KMS-11 (cell line): ENCODE results near the gene STAC.

Experiments
- H2AFZ ChIP-seq: fragments of 200-600 bp; sonication (generic); 2 replicates; pipeline ENCODE4 v1.6.1; 2016; ENCODE audit warnings: antibody characterized with exemption, mixed run types, low read depth
- H3K27ac ChIP-seq: fragments of 200-600 bp; sonication (generic); 2 replicates; pipeline ENCODE4 v1.6.1; 2016; ENCODE audit warnings: mild to moderate bottlenecking, mixed run types
- H3K27me3 ChIP-seq: fragments of 200-600 bp; sonication (generic); 2 replicates; pipeline ENCODE4 v1.6.1; 2017; ENCODE audit warnings: mild to moderate bottlenecking, low read depth, mixed run types, moderate library complexity; ENCODE audit not compliant: insufficient read depth
- H3K36me3 ChIP-seq: fragments of 200-600 bp; sonication (generic); 2 replicates; pipeline ENCODE4 v1.6.1; 2017; ENCODE audit warnings: mild to moderate bottlenecking, mixed run types; ENCODE audit not compliant: insufficient read depth
- H3K4me1 ChIP-seq: fragments of 200-600 bp; sonication (generic); 2 replicates; pipeline ENCODE4 v1.6.1; 2016; ENCODE audit warnings: mild to moderate bottlenecking, low read depth, mixed run types; ENCODE audit not compliant: poor library complexity, severe bottlenecking
- H3K4me2 ChIP-seq: fragments of 200-600 bp; sonication (generic); 2 replicates; pipeline ENCODE4 v1.7.0; 2016; ENCODE audit warnings: mild to moderate bottlenecking, mixed run types
- H3K4me3 ChIP-seq: fragments of 200-600 bp; sonication (generic); IDR thresholded peaks from 2 replicates; pipeline ENCODE4 v1.6.1; 2017; ENCODE audit warnings: low read depth, low read length, mixed read lengths; ENCODE audit not compliant: insufficient read depth
- H3K79me2 ChIP-seq: fragments of 200-600 bp; sonication (generic); 2 replicates; pipeline ENCODE4 v1.6.1; 2016; ENCODE audit warnings: low read depth, mixed run types; ENCODE audit not compliant: insufficient read depth
- H3K9ac ChIP-seq: fragments of 200-600 bp; sonication (generic); 2 replicates; pipeline ENCODE4 v1.6.1; 2016; ENCODE audit warnings: mild to moderate bottlenecking, mixed run types
- H4K20me1 ChIP-seq: fragments of 200-600 bp; sonication (generic); 2 replicates; pipeline ENCODE4 v1.6.1; 2016; ENCODE audit warnings: mild to moderate bottlenecking, mixed run types; ENCODE audit not compliant: insufficient read depth
- TF ChIP-seq, protein P1 (sequence below): fragments of 200-600 bp; sonication (generic); conservative IDR thresholded peaks from 2 replicates; pipeline ENCODE4 v1.6.1; 2017; ENCODE audit warnings: low read depth, mild to moderate bottlenecking, antibody characterized with exemption, low read length, moderate library complexity, mixed read lengths

Gene STAC

DNA sequence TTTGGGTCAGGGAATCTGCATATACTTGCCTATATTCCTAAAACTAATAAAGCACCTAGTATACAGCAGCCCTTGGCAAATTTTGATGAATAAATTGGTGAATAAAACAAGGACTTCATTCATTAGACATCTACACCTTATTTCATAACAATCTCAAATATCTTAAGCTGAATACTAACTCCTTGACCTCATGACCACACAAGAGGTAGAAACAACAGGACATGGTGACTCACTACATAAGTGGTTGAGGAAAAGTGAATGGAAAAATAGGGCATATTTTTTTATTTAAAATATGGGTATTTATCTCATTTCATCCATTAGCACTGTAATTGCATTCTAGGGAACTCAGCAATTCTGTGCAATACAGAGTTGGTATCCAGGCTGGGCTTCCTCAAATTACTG is 7.8 kb upstream of the STAC start:
- no peaks in the 10 kb centered on the region for H3K4me1 ChIP-seq

DNA sequence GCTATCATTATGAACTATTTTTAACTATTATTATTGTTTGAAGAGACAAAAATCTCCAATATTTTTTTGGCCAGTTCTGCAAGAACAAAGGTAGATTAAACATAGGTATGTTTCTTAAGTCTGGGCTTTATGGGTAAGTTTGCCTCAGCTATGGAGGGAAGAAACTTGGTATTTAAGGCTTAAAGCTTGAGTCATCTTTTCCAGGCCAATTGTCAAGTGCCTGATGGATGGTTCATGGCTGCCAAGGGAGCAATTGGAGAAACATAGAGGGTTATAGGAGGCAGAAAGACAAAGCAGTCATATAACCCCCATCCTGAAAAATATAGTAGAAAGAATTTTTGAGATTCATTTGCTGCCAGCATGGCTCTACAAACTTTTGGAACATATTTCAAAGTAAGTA is 7.2 kb upstream of the STAC start:
- Histone ChIP-seq H3K79me2 (no peaks in the 10 kb centered on the region), H3K27me3 (no peaks in the 10 kb centered on the region), H3K4me3 (no peak overlapping the region), H3K9ac (no peak overlapping the region), H3K4me1 (no peaks in the 10 kb centered on the region), H4K20me1 (no peaks in the 10 kb centered on the region), H2AFZ (no peak overlapping the region), H3K4me2 (no peak overlapping the region), H3K27ac (no peak overlapping the region), H3K36me3 (no peaks in the 10 kb centered on the region)
- TF ChIP-seq, protein P1, sequence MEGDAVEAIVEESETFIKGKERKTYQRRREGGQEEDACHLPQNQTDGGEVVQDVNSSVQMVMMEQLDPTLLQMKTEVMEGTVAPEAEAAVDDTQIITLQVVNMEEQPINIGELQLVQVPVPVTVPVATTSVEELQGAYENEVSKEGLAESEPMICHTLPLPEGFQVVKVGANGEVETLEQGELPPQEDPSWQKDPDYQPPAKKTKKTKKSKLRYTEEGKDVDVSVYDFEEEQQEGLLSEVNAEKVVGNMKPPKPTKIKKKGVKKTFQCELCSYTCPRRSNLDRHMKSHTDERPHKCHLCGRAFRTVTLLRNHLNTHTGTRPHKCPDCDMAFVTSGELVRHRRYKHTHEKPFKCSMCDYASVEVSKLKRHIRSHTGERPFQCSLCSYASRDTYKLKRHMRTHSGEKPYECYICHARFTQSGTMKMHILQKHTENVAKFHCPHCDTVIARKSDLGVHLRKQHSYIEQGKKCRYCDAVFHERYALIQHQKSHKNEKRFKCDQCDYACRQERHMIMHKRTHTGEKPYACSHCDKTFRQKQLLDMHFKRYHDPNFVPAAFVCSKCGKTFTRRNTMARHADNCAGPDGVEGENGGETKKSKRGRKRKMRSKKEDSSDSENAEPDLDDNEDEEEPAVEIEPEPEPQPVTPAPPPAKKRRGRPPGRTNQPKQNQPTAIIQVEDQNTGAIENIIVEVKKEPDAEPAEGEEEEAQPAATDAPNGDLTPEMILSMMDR, result no peak

More for the DNA sequence above, 7.8 kb upstream of the STAC start:
- Histone ChIP-seq H3K27ac (no peak overlapping the region), H3K27me3 (no peaks in the 10 kb centered on the region), H4K20me1 (no peaks in the 10 kb centered on the region), H3K4me3 (no peak overlapping the region), H3K36me3 (no peaks in the 10 kb centered on the region), H2AFZ (no peak overlapping the region), H3K79me2 (no peaks in the 10 kb centered on the region), H3K4me2 (no peak overlapping the region), H3K9ac (no peak overlapping the region)
- TF ChIP-seq, protein P1, result no peak

DNA sequence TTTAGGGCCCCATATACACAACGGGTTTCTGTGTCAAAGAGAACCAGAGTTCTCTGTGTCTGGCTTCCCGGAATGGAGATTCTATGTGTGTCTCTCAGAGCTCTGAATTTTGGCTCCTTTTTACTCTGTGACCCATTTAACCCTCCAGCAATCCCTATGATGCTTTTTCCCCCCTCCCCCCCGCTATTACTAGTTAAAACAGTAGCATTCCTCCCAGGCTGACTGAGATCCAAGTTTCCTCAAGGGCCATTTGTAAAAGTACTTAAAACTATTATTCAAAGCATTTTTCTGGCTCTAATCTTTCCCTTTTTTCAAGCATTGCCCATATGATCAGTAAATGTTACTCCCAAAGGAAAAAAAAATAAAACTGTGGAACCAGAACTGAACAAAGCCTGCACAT is 6.6 kb upstream of the STAC start:
- no peaks in the 10 kb centered on the region for H3K4me1 ChIP-seq
- H2AFZ ChIP-seq, result no peak overlapping the region
- H3K9ac ChIP-seq, result no peak overlapping the region
- no peaks in the 10 kb centered on the region for H3K79me2 ChIP-seq
- no peak overlapping the region for H3K4me2 ChIP-seq
- H3K36me3 ChIP-seq, result no peaks in the 10 kb centered on the region
- H3K4me3 ChIP-seq, result no peak overlapping the region
- no peak overlapping the region for H3K27ac ChIP-seq
- no peaks in the 10 kb centered on the region for H4K20me1 ChIP-seq
- TF ChIP-seq, protein P1, result no peak
- H3K27me3 ChIP-seq, result no peaks in the 10 kb centered on the region

DNA sequence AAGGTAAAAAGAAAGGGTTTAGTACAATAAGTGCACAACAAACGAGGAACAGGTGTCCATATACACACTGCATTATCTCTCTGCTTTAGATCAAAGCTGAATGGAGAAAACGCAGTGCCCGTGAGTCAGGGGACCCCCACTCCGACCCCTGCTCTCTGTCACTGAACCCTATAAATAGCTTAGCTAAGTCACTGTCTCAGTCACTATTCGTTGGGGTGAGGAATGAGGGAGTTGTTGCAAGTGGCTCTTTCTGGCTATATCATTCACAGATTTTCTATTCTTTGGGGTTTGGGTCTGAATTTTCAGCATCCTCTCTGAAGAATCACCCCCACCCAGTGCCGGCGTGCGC is 458 bp upstream of the STAC start:
- Histone ChIP-seq H2AFZ (no peak overlapping the region), H3K4me1 (no peaks in the 10 kb centered on the region), H3K4me3 (no peak overlapping the region), H3K27ac (no peak overlapping the region), H3K27me3 (no peaks in the 10 kb centered on the region), H3K36me3 (no peaks in the 10 kb centered on the region), H3K79me2 (no peaks in the 10 kb centered on the region), H3K9ac (no peak overlapping the region), H3K4me2 (no peak overlapping the region), H4K20me1 (no peaks in the 10 kb centered on the region)
- TF ChIP-seq, protein P1, result no peak
